BJ (cell line): ENCODE measurements around the gene TTC23. TPM values are rescaled to one million over a fixed set of nuclear protein-coding genes. Genes with fewer than 3 reads are reported as not detected.

Experiments
- CTCF ChIA-PET: fragments of 350-600 bp; formaldehyde crosslinking; extraction: SDS; loops from one replicate; lab custom pipeline; 2021; ENCODE audit warnings: antibody characterized with exemption, inconsistent platforms; lab: Yijun Ruan, JAX
- POLR2A ChIA-PET: fragments of 300-600 bp; sonication (Branson Sonifier 250); formaldehyde crosslinking; extraction: SDS; loops from one replicate; lab custom pipeline; 2021; ENCODE audit warnings: antibody characterized with exemption; lab: Charles Lee
- DNase-seq: peaks from one replicate; pipeline ENCODE4 v3.0.0-alpha.2; 2011; ENCODE audit warnings: low read depth
- H3K27me3 ChIP-seq: 2 replicates; pipeline ENCODE4 v1.6.0; 2011; ENCODE audit warnings: low read length; ENCODE audit not compliant: control insufficient read depth, insufficient read depth
- H3K36me3 ChIP-seq: 2 replicates; pipeline ENCODE4 v1.5.1; 2011; ENCODE audit warnings: low read length; ENCODE audit not compliant: control insufficient read depth, insufficient read depth
- H3K4me3 ChIP-seq: 2 replicates; pipeline ENCODE4 v1.5.1; 2011; ENCODE audit warnings: low read depth, mild to moderate bottlenecking, control low read depth, low read length
- CTCF ChIP-seq: IDR thresholded peaks from 2 replicates; pipeline ENCODE4 v1.5.1; 2011; ENCODE audit warnings: low read depth, mild to moderate bottlenecking, control low read depth, inconsistent platforms, low read length, moderate library complexity; ENCODE audit not compliant: insufficient read depth
- polyA plus RNA-seq: library from polyadenylated mRNA; depleted of rRNA; stranded (reverse); fragments of >200 nt; gene quantifications from 2 replicates; pipeline ENCODE4 v1.2.3, GENCODE V29; 2011

Gene TTC23
- polyA plus RNA-seq, 1 experiment: 3.6 TPM

- Histone ChIP-seq H3K27me3 (no peaks in the 10 kb centered on the region), H3K4me3 (no peak overlapping the region), H3K36me3 (peaks cover 4% of the 10 kb centered on the region; the same call in 1 of the 2 replicates)
- ChIA-PET CTCF (no interaction called here), POLR2A (no interaction called here)
- DNase-seq: no peak
- TF ChIP-seq CTCF: no peak
Observed at GRCh38 chr15:99172989-99173388, 76.4 kb downstream of the TTC23 start.

GRCh38 chr15:99172171-99172570 is 77.2 kb downstream of the TTC23 start:
- no peak for DNase-seq
- TF ChIP-seq CTCF: no peak
- ChIA-PET CTCF (no interaction called here), POLR2A (no interaction called here)
- no peak overlapping the region for H3K4me3 ChIP-seq
- no peaks in the 10 kb centered on the region for H3K27me3 ChIP-seq
- peaks cover 4% of the 10 kb centered on the region; the same call in 1 of the 2 replicates for H3K36me3 ChIP-seq

GRCh38 chr15:99170476-99171065 is 78.8 kb downstream of the TTC23 start:
- Histone ChIP-seq H3K36me3 (peaks cover 4% of the 10 kb centered on the region; the same call in 1 of the 2 replicates), H3K4me3 (no peak overlapping the region), H3K27me3 (no peaks in the 10 kb centered on the region)
- POLR2A ChIA-PET: interaction anchor here (1.0 kb wide), 1 partner anchor 27 kb away, joined by 4 read pairs; no protein-coding TSS in a partner anchor
- CTCF ChIA-PET: interaction anchor here (1.6 to 2.1 kb wide), 2 partner anchors 8 to 47 kb away, joined by 6 to 7 read pairs; no protein-coding TSS in a partner anchor
- TF ChIP-seq CTCF: no peak
- DNase-seq: no peak

- TF ChIP-seq CTCF: no peak
- peak; percentile 53 for DNase-seq
- ChIA-PET POLR2A (interaction anchor here (1.0 kb wide), 1 partner anchor 27 kb away, joined by 4 read pairs; no protein-coding TSS in a partner anchor), CTCF (interaction anchor here (1.2 to 2.1 kb wide), 3 partner anchors 9 to 69 kb away, joined by 3 to 7 read pairs (median 6); no protein-coding TSS in a partner anchor)
- no peaks in the 10 kb centered on the region for H3K27me3 ChIP-seq
- H3K36me3 ChIP-seq: peaks cover 4% of the 10 kb centered on the region; the same call in 1 of the 2 replicates
- H3K4me3 ChIP-seq: no peak overlapping the region
Observed at GRCh38 chr15:99169769-99170311, 79.5 kb downstream of the TTC23 start.
